Spleen (tissue), 11 donors: ENCODE measurements around the gene UROC1. TPM values are rescaled to one million over a fixed set of nuclear protein-coding genes. Genes with fewer than 3 reads are reported as not detected.

Experiments used
- DNase-seq: peaks from one replicate; pipeline ENCODE4 v3.0.0-alpha.2; 2020
- H3K27ac ChIP-seq, 8 donors: fragments of 200-600 bp; sonication (generic) in 7 of 8; 1 replicate in 4 of 8; 2 replicates in 4 of 8; pipeline versions ENCODE4 v1.5.0 to v1.8.0; 2016 to 2021; ENCODE audit warnings: inconsistent platforms in 4 of 8, mild to moderate bottlenecking in 4 of 8, moderate library complexity in 1 of 8
- H3K27me3 ChIP-seq, 7 donors: fragments of 200-600 bp; sonication (generic) in 6 of 7; replicated peaks in 1 of 7; 1 replicate in 4 of 7; 2 replicates in 3 of 7; pipeline versions ENCODE4 v1.5.0 to v1.8.0; 2016 to 2021; ENCODE audit warnings: inconsistent platforms in 3 of 7, mild to moderate bottlenecking in 1 of 7
- H3K36me3 ChIP-seq, 6 donors: fragments of 200-600 bp; sonication (generic) in 5 of 6; 1 replicate in 4 of 6; 2 replicates in 2 of 6; pipeline versions ENCODE4 v1.5.0 to v1.8.0; 2016 to 2021; ENCODE audit warnings: inconsistent platforms in 2 of 6
- H3K4me1 ChIP-seq, 6 donors: fragments of 200-600 bp; sonication (generic) in 5 of 6; 1 replicate in 3 of 6; 2 replicates in 3 of 6; pipeline versions ENCODE4 v1.5.0 to v1.8.0; 2016 to 2021; ENCODE audit warnings: inconsistent platforms in 3 of 6
- H3K4me3 ChIP-seq, 8 donors: fragments of 200-600 bp; sonication (generic) in 7 of 8; 1 replicate in 4 of 8; 2 replicates in 4 of 8; pipeline versions ENCODE4 v1.5.0 to v1.8.0; 2016 to 2021; ENCODE audit warnings: inconsistent platforms in 4 of 8, mild to moderate bottlenecking in 4 of 8, moderate library complexity in 2 of 8
- H3K9me3 ChIP-seq, 8 donors: fragments of 200-600 bp; sonication (generic) in 7 of 8; 1 replicate in 4 of 8; 2 replicates in 4 of 8; pipeline versions ENCODE4 v1.5.0 to v1.8.0; 2016 to 2021; ENCODE audit warnings: inconsistent platforms in 4 of 8
- POLR2A ChIP-seq, 3 donors: fragments of 450-650 bp; IDR thresholded peaks; one replicate each; pipeline ENCODE4 v1.5.1; 2017; ENCODE audit warnings: antibody characterized with exemption in 3 of 3, mild to moderate bottlenecking in 1 of 3
- POLR2AphosphoS5 ChIP-seq, 3 donors: sonication (generic); formaldehyde crosslinking; IDR thresholded peaks; one replicate each; pipeline ENCODE4 v1.5.1; 2017; ENCODE audit warnings: antibody characterized with exemption in 3 of 3
- WGBS, 5 donors: extraction: QIAGEN DNeasy Blood & Tissue Kit in 3 of 5; methylation state at CpG; one replicate each; pipeline versions ENCODE4 v1.1.5 to v1.1.7; 2013 to 2018; 5-methylcytosine and 5-hydroxymethylcytosine counted together
- intact Hi-C: fragments of 100-400 bp; cut with DNase I; formaldehyde crosslinking; loops from one replicate; pipeline ENCODE4 v1.15.0; 2023; ENCODE audit warnings: low total_unique reads
- polyA plus RNA-seq, 3 donors: library from polyadenylated mRNA; stranded (reverse); fragments of 200-250 nt; gene quantifications; one replicate each; pipeline ENCODE4 v1.2.1, GENCODE V29; 2013
- total RNA-seq, 7 donors: library from RNA; depleted of rRNA in 3 of 7; stranded (reverse); fragments of >200 nt in 3 of 7; fragmentation: NEBNext Ultra II Directional in 4 of 7; extraction: Animal tissue kit (Norgen Biotek cat#: 25700) in 4 of 7; gene quantifications; one replicate each; pipeline versions ENCODE4 v1.1.0 to v1.2.1, GENCODE V29; 2016 to 2021
- TF ChIP-seq, protein P1 (sequence below), 11 experiments: fragments of 200-600 bp in 7 of 11; fragments of 450-650 bp in 4 of 11; sonication (generic) in 4 of 11; IDR thresholded peaks in 8 of 11; conservative IDR thresholded peaks in 3 of 11; 1 replicate in 7 of 11; 2 replicates in 4 of 11; pipeline versions ENCODE4 v1.4.0 to v1.8.0; 2016 to 2021; ENCODE audit warnings: antibody characterized with exemption in 11 of 11, inconsistent platforms in 4 of 11, mild to moderate bottlenecking in 1 of 11
- donor health status: healthy with polysubstance abuse.
- donor health status: DM: no; HTN: no; CAD: no; lungs with moderate emphysema.
- donor health status: DM: no; HTN: no; CAD: no.
- donor health status: Bipolar disorder and iron deficiency.
- donor health status: healthy.
- donor health status: DM: no; HTN: no; CAD: no.
- donor health status: DM: yes; HTN: yes; CAD: no.

UROC1 gene
- total and polyA plus RNA-seq, 10 donors = 0.02 to 0.16 (median 0.03) TPM; not detected in 6

DNA sequence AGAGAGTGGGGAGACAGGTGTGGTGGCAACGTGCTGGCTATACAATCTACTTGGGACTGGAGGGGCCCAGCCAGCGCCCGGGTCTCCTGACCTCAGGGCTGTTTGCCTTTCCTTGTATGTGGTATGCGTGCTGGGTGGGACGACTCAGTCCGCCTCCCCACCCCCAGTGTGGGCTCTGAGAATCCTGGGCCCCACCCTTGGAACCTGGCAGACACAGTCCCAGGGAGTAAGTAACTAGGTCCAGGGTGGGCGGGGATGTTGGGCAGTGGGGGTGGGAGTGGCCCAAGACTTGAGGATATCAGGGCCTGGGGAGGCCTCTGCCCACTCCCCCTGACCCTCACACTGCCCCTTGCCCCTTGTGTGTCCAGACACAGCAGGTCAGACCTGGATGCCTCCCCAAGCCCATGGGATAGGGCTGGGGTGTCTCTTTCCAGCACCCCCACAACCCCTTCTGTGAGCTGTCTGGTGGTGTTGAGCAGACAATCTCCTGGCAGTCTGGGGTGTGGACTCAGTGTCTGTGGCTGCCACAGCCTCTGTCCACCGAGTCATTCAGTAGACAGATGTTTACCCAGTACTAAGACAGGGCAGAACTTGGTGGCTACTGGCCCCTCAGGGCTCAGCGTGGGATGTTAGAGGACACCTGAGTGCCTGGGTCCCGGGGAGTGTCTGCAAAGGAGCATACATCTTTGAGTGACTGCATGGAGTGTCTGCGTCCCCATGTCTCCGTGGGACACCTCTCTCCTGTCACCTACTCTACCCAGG is 7.7 kb upstream of the UROC1 start:
- DNase-seq = peak; percentile 42
- H3K27me3 ChIP-seq = peaks cover 0 to 48% (median 16%) of the 10 kb centered on the region in 7 donors
- no peaks in the 10 kb centered on the region for H3K9me3 ChIP-seq
- peak overlapping the region in 2 of 8 donors; percentile 83 to 86 for H3K27ac ChIP-seq
- H3K36me3 ChIP-seq = no peaks in the 10 kb centered on the region
- peak overlapping the region in 3 of 8 donors; percentile 45 to 71 (median 50) for H3K4me3 ChIP-seq
- 74 to 87% (median 86%) methylated on average over 11 to 12 of the region's 12 CpGs for WGBS, 5 donors
- no peak for TF ChIP-seq POLR2AphosphoS5 (IDR thresholded peaks at IDR 0.05)
- H3K4me1 ChIP-seq = peaks cover 3 to 82% (median 45%) of the 10 kb centered on the region in 6 donors
- intact Hi-C loops = loop anchor here (5.0 to 10.0 kb wide), 2 partner anchors 130 to 1022 kb away; partner anchors contain the start of gene TXNRD3

GRCh38 chr3:126524429-126524988 is 6.9 kb upstream of the UROC1 start:
- Histone ChIP-seq H3K27me3 (peaks cover 0 to 44% (median 16%) of the 10 kb centered on the region in 7 donors), H3K4me1 (peaks cover 3 to 74% (median 39%) of the 10 kb centered on the region in 6 donors), H3K27ac (peak overlapping the region in 5 of 8 donors; percentile 36 to 86 (median 78)), H3K4me3 (peak overlapping the region; percentile 21 to 71 (median 44)), H3K9me3 (no peaks in the 10 kb centered on the region), H3K36me3 (no peaks in the 10 kb centered on the region)
- DNase-seq = peak; percentile 78
- no peak for TF ChIP-seq POLR2AphosphoS5 (IDR thresholded peaks at IDR 0.05)
- no peak for TF ChIP-seq POLR2A (IDR thresholded peaks at IDR 0.05)
- TF ChIP-seq, protein P1, sequence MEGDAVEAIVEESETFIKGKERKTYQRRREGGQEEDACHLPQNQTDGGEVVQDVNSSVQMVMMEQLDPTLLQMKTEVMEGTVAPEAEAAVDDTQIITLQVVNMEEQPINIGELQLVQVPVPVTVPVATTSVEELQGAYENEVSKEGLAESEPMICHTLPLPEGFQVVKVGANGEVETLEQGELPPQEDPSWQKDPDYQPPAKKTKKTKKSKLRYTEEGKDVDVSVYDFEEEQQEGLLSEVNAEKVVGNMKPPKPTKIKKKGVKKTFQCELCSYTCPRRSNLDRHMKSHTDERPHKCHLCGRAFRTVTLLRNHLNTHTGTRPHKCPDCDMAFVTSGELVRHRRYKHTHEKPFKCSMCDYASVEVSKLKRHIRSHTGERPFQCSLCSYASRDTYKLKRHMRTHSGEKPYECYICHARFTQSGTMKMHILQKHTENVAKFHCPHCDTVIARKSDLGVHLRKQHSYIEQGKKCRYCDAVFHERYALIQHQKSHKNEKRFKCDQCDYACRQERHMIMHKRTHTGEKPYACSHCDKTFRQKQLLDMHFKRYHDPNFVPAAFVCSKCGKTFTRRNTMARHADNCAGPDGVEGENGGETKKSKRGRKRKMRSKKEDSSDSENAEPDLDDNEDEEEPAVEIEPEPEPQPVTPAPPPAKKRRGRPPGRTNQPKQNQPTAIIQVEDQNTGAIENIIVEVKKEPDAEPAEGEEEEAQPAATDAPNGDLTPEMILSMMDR (IDR thresholded peaks at IDR 0.05 in 8 of 11, conservative IDR thresholded peaks at IDR 0.05 in 3 of 11) = no peak
- intact Hi-C loops = loop anchor here (10.0 kb wide), 1 partner anchor 130 kb away; the partner anchor contains the start of gene TXNRD3
- WGBS, 5 donors = 8 to 16% (median 8%) methylated on average over 12 to 31 of the region's 31 CpGs

DNA sequence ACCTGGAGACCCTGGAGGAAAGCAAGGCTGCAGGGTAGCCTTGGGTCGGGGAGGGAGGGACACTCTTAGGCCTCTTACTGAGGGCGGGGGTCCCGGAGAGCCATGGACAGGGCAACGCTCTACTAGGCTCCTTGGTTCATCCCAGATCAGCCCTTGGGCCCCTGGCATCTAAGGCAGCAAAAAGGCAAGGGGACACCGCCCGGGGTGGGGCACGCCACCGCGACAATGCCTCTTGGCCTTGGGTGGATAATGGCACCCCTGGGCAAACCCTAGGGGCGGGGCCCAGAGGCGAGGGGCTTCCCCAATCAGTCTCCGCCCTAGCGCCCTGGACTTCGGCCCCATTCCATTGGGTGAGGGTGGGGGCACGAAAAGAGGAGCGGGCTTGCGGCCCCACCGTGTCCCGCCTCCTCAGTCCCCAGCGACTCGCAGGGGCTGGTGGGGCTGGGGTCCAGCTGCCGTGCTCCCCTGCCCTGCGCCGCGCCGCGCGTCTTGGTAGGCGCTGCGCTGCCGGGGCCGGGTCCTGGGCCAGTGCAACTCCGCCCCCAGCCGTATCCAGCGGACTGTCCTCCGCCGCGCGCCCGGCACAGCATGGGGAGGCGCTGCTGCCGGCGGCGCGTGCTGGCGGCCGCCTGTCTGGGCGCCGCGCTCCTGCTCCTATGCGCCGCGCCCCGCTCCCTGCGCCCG is 6.3 kb upstream of the UROC1 start, which contains the start of gene CHST13:
Gene CHST13, plus strand, starts transcription at position 411 of the 684 bp plus-strand sequence. Its CDS starts 178 bp downstream, at position 589.
- Histone ChIP-seq H3K4me1 (peaks cover 3 to 68% (median 38%) of the 10 kb centered on the region in 6 donors), H3K27ac (peak within 1 kb of the TSS in 5 of 8 donors; percentile 36 to 86 (median 78)), H3K36me3 (no peaks in the 10 kb centered on the region), H3K4me3 (peak within 1 kb of the TSS; percentile 21 to 71 (median 44)), H3K27me3 (peaks cover 0 to 45% (median 16%) of the 10 kb centered on the region in 7 donors), H3K9me3 (no peaks in the 10 kb centered on the region)
- DNase-seq = peak; percentile 89
- TF ChIP-seq, protein P1 (IDR thresholded peaks at IDR 0.05 in 8 of 11, conservative IDR thresholded peaks at IDR 0.05 in 3 of 11) = peak in 1 of 11 experiments; percentile 16
- TF ChIP-seq POLR2A (IDR thresholded peaks at IDR 0.05) = no peak
- peak in 2 of 3 donors; percentile 22 to 61 for TF ChIP-seq POLR2AphosphoS5 (IDR thresholded peaks at IDR 0.05)
- intact Hi-C loops = loop anchor here (10.0 kb wide), 1 partner anchor 131 kb away; the partner anchor contains the start of gene TXNRD3
- WGBS, 5 donors = 7 to 60% (median 9%) methylated on average over 1 to 56 of the region's 56 CpGs

DNA sequence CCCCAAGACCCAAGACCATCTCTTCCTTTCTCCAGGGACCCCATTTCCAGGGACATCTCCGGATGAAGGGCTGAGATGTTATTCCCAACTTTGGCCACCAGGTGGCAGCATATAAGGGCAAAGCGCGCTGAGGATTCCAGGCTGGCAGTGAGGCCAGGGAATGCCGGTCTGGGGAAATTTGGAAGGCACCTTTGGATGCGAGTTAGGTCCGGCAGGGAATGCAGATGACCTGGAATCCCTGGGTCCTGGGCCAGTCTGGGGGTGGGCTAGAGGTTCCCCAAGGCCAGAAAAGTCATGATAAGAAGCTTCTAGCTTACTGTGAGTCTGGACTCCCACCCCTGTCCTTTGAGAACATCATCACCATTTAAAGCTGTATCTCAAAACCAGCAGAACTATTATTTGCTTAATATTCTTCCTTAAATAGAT is 4.8 kb upstream of the UROC1 start:
- H3K36me3 ChIP-seq = no peaks in the 10 kb centered on the region
- no peaks in the 10 kb centered on the region for H3K9me3 ChIP-seq
- H3K4me1 ChIP-seq = peaks cover 3 to 53% (median 31%) of the 10 kb centered on the region in 6 donors
- no peak overlapping the region for H3K27ac ChIP-seq
- WGBS, 5 donors = 0 to 1% (median 1%) methylated on average over 6 of the region's 6 CpGs
- H3K27me3 ChIP-seq = peaks cover 0 to 60% (median 16%) of the 10 kb centered on the region in 7 donors
- H3K4me3 ChIP-seq = no peak overlapping the region
- TF ChIP-seq POLR2AphosphoS5 (IDR thresholded peaks at IDR 0.05) (no peak), POLR2A (IDR thresholded peaks at IDR 0.05) (no peak)
- TF ChIP-seq, protein P1 (IDR thresholded peaks at IDR 0.05 in 8 of 11, conservative IDR thresholded peaks at IDR 0.05 in 3 of 11) = peak; percentile 76 to 94 (median 91)
- intact Hi-C loops = loop anchor here (10.0 kb wide), 1 partner anchor 132 kb away; the partner anchor contains the start of gene TXNRD3
- peak; percentile 78 for DNase-seq
